ENCODE measurements around the gene ABCG1.

ABCG1 gene

DNA sequence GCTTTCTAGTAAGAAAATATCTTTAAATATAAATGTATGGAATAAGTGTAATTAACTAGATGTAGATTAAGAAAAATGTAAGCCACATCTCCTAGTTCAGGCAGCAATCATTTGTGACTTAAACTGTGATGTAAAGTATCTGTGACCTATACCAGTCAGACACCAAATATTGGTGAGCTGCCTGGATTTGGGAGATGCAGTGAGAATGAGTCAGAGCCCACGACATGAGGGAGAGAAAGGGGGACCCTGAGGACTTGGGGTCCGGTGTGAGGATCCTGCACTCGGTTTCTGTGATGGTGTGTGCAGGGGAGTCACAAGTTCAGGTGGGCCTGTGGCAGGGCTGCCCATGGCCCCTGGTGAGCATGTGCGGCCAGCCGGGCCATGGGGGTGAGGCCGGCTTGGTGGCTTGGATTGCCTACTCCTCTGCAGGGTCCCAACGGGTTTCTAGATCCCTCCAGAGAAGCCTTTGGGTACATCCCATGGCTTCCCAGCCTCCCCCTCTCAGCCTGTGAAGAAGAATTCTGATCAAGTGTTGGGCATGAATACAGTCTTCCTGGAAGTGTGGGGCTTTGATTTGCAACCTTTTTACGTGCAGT is 19.0 kb upstream of the ABCG1 start:
- no peak for DNase-seq
- Mint-ChIP-seq H3K27ac (no peak overlapping the region), H3K9me3 (no peaks in the 10 kb centered on the region), H3K4me1 (peaks cover 15 to 33% of the 10 kb centered on the region in 2 donors), H3K36me3 (peaks cover 0 to 2% of the 10 kb centered on the region in 2 donors), H3K4me3 (no peak overlapping the region), H3K27me3 (no peaks in the 10 kb centered on the region)
- ATAC-seq (replicated peaks), result no peak

DNA sequence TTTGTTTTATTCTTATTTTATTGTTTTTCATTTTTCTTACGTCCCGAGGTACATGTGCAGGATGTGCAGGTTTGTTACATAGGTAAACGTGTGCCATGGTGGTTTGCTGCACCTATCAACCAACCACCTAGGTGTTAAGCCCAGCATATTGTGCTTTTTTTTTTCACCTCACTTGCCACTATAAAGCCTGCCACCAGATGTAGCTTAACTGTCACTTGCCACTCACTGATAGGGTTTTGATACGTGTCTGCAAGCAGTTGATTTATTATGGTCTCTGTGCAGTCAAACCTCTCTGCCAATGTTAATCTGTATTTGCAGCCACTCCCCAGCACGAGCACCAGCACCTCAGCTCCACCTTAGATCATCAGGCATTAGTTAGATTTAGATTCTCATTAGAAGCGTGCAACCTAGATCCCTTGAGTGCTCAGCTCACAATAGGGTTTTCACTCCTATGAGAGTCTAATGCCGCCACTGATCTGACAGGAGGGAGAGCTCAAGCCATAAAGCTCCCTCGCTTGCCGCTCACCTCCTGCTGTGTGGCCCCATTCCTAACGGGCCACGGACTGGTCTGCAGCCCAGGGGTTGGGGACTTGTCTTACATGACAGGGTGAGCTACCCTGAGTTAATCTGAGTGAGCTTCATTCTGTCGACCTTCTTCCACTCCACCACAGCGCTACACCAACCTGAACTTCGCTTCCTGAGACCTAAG is 17.9 kb upstream of the ABCG1 start:
- Mint-ChIP-seq H3K9me3 (no peaks in the 10 kb centered on the region), H3K27me3 (no peaks in the 10 kb centered on the region), H3K27ac (no peak overlapping the region), H3K4me3 (no peak overlapping the region), H3K4me1 (peaks cover 13 to 27% of the 10 kb centered on the region in 2 donors), H3K36me3 (no peaks in the 10 kb centered on the region)
- DNase-seq (no peak), ATAC-seq (replicated peaks) (no peak)

DNA sequence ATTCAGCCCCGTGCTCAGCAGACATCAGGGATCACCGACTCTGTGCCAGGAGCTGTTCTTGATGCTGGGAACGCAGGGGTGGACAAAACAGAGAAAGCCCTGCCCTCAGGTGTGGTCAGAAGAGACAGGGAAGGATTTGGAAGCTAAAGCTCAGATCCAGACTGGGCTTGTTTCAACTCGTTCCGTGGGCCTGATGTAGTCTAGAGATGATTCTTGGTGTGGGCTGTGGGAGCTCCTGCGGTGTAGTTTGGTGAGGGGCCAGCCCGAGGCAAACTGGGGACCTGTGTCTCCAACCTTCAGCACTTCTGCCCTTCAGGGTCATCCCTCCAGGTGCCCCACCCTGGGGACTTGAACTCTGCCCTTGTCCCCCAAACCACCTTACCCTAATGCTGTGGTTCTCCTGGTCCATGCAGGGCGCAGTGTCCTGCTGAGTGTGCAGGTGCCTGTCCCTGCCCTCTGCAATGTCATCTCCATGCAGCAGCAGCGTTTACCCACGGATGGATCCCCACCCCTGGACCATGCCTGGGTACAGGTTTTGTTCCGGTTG is 17.3 kb upstream of the ABCG1 start:
- DNase-seq (no peak), ATAC-seq (replicated peaks) (no peak)
- no peak overlapping the region for H3K4me3 Mint-ChIP-seq
- peaks cover 13 to 27% of the 10 kb centered on the region in 2 donors for H3K4me1 Mint-ChIP-seq
- H3K36me3 Mint-ChIP-seq, result no peaks in the 10 kb centered on the region
- no peaks in the 10 kb centered on the region for H3K9me3 Mint-ChIP-seq
- H3K27me3 Mint-ChIP-seq, result no peaks in the 10 kb centered on the region
- H3K27ac Mint-ChIP-seq, result no peak overlapping the region

DNA sequence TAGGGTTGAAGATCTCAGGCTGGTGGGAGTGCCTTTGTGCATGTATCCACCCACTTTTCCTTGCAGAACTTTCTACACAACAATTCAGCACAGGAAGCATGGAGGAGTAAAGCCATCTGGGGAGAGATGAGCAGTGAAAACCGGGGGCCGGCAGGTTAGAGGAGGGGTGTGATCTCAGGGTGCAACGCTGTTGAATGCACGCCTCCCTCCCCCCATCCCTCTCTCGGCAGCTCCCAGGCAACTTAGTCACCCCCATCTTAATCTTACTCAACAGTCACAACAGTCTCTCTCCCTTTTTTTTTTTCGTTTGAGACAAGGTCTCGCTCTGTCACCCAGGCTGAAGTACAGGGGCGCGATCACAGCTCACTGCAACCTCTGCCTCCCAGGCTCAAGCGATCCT is 16.6 kb upstream of the ABCG1 start:
- H3K4me3 Mint-ChIP-seq, result no peak overlapping the region
- peaks cover 13 to 27% of the 10 kb centered on the region in 2 donors for H3K4me1 Mint-ChIP-seq
- no peaks in the 10 kb centered on the region for H3K27me3 Mint-ChIP-seq
- H3K9me3 Mint-ChIP-seq, result no peaks in the 10 kb centered on the region
- DNase-seq, result no peak
- no peak for ATAC-seq (replicated peaks)
- no peaks in the 10 kb centered on the region for H3K36me3 Mint-ChIP-seq
- H3K27ac Mint-ChIP-seq, result no peak overlapping the region

DNA sequence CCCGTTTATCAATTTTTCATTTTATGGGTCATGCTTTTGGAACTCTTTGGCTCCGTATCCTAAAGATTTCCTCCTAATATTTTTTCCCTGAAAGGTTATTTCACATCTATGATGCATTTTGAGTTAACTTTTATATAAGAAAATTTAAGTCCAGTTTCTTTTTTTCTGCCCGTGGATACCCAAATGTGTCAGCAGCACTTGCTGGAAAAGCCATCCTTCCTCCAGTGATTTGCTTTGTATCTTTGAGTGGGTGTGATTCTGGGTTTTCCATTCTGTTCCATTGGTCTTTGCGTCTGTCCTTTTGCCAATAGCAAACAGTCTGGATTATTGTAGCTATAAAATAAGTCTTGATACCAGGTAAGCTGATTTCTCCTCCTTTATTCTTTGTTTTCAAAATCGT is 15.6 kb upstream of the ABCG1 start:
- Mint-ChIP-seq H3K27me3 (no peaks in the 10 kb centered on the region), H3K4me1 (peaks cover 13 to 24% of the 10 kb centered on the region in 2 donors), H3K36me3 (no peaks in the 10 kb centered on the region), H3K4me3 (no peak overlapping the region), H3K27ac (no peak overlapping the region), H3K9me3 (no peaks in the 10 kb centered on the region)
- no peak for DNase-seq
- no peak for ATAC-seq (replicated peaks)

DNA sequence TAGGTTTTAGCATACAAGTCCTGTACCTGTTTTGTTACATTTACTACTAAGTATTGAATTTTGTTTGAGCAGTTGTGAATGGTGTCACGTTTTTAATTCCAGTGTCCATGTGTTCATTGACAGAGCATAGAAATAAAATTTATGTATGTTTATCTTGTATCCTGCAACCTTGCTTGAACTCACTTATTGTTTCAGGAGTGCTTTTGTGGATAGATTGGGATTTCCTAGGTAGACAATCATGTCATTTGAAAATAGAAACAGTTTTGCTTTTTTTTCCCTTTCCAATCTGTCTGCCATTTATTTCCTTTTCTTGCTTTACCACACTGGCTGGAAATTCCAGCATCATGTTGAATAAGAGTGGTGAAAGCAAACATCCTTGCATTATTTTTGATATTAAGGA is 15.0 kb upstream of the ABCG1 start:
- Mint-ChIP-seq H3K4me1 (peaks cover 7 to 18% of the 10 kb centered on the region in 2 donors), H3K27me3 (no peaks in the 10 kb centered on the region)

DNA sequence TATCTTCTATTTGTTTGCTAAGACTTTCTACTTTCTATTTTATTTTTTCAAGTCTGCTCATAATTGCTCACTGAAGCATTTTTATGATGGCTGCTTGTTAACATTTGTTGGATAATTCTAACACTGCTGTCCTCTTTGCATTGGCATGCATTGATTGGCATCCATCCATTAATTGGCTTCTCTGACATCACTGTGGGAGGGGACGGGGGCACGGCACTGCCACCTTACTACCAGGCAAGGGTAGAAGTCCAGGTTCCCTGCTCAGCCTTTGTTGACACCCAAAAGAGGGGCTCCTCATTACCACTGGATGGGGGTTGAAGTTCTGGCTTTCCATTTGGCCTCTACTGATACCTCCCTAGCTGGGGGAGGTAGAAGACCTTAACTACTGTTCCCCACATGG is 11.5 kb upstream of the ABCG1 start:
- Mint-ChIP-seq H3K4me3 (no peak overlapping the region), H3K9me3 (no peaks in the 10 kb centered on the region), H3K27me3 (no peaks in the 10 kb centered on the region), H3K36me3 (no peaks in the 10 kb centered on the region), H3K4me1 (peaks cover 0 to 9% of the 10 kb centered on the region in 2 donors), H3K27ac (no peak overlapping the region)
- ATAC-seq (replicated peaks) (no peak), DNase-seq (no peak)

More for the DNA sequence above, 15.0 kb upstream of the ABCG1 start:
- DNase-seq (no peak), ATAC-seq (replicated peaks) (no peak)
- Mint-ChIP-seq H3K36me3 (no peaks in the 10 kb centered on the region), H3K9me3 (no peaks in the 10 kb centered on the region), H3K27ac (no peak overlapping the region), H3K4me3 (no peak overlapping the region)

DNA sequence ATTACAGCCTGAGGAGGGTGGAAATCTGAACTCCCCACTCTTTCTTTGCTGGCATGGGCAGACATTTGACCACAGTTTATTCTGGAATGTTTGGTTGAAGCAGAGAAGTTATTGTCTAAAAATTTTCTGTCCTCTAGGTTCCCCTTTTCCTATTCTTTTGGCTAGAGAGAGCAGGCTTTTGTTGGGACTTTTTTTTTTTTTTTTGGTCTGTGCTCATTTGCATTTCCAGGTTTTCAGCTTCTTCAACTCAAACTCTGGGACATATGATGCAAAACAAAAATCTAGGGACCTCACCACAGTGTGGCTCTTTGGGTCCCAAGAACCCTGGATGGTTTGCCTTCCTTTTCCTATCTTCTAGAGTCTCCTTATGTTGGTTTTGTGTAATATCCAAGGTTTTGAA is 10.9 kb upstream of the ABCG1 start:
- DNase-seq (no peak), ATAC-seq (replicated peaks) (no peak)
- H3K27ac Mint-ChIP-seq, result no peak overlapping the region
- H3K4me3 Mint-ChIP-seq, result no peak overlapping the region
- H3K36me3 Mint-ChIP-seq, result no peaks in the 10 kb centered on the region
- H3K4me1 Mint-ChIP-seq, result peaks cover 0 to 6% of the 10 kb centered on the region in 2 donors
- H3K27me3 Mint-ChIP-seq, result no peaks in the 10 kb centered on the region
- no peaks in the 10 kb centered on the region for H3K9me3 Mint-ChIP-seq

DNA sequence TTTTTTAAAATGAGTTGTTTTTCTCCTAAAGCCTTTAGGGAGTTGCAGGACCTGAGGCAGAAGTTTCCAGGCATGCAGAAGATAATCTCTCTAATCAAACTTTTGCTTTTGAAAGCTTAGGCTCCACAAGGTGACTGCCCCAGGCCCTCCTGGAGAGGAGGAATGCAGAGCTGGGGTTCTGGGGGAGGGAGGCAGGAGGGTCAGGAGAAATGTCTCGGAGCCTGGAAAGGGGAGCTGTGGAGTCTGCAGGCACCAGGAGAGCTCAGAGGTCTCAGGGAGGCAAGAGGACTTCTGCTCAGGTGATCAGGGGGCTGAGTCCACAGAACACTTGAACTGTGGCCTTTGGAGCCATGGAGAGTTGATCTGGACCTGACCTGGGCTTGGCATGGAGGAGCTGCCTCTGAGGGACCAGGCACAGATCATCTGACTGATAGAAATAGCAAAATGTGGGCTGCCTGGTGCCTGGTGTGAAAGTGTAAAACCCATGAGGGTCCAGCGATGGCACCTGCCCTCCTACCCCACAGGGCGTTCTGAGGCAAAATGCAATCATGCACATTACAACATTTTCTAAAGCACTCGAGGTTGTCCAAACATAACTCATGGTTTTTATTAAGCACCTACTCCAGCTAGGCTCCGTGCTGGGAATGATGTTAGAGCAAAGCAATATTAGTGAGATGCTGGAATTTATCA is 10.0 kb upstream of the ABCG1 start:
- H3K36me3 Mint-ChIP-seq, result no peaks in the 10 kb centered on the region
- no peak for ATAC-seq (replicated peaks)
- no peaks in the 10 kb centered on the region for H3K9me3 Mint-ChIP-seq
- H3K4me3 Mint-ChIP-seq, result no peak overlapping the region
- peaks cover 0 to 6% of the 10 kb centered on the region in 2 donors for H3K4me1 Mint-ChIP-seq
- DNase-seq, result no peak
- no peaks in the 10 kb centered on the region for H3K27me3 Mint-ChIP-seq
- no peak overlapping the region for H3K27ac Mint-ChIP-seq

DNA sequence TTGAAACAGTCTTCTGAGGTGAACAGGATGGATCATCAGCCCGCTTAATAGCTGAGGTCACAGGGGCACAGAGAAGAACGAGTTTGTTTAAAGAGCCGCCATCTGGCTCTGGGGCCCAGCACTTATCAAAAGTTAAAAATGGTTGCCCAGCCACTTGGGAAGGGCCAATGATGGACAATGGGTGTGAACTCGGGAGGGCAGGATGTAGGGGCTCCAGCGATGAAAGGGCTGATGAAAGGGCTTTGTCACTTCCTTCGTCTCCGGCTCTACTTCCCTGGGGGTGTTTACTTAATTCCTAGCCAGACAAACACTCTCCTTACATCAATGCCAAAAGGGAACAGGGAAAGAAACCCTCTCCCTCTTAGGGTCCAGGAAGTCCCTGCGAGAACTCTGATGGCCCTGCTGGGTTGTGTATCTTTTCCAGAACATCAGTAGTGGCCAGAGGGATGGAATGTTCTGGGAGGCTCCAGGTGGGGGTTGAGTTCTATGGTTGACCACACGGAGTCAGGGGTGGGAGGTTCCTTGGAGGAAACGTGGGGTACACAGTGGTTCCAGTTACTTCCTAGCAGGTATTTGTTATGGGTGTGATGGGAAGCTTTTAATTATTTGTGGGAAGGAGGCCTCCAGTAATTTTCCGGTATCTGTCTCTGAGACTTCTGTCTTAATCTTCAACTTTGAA is 9.0 kb upstream of the ABCG1 start:
- ATAC-seq (replicated peaks), result no peak
- H3K4me1 Mint-ChIP-seq, result peaks cover 2 to 6% of the 10 kb centered on the region in 2 donors
- no peaks in the 10 kb centered on the region for H3K9me3 Mint-ChIP-seq
- no peak for DNase-seq
- H3K27me3 Mint-ChIP-seq, result no peaks in the 10 kb centered on the region
- no peaks in the 10 kb centered on the region for H3K36me3 Mint-ChIP-seq
- no peak overlapping the region for H3K4me3 Mint-ChIP-seq
- H3K27ac Mint-ChIP-seq, result no peak overlapping the region

DNA sequence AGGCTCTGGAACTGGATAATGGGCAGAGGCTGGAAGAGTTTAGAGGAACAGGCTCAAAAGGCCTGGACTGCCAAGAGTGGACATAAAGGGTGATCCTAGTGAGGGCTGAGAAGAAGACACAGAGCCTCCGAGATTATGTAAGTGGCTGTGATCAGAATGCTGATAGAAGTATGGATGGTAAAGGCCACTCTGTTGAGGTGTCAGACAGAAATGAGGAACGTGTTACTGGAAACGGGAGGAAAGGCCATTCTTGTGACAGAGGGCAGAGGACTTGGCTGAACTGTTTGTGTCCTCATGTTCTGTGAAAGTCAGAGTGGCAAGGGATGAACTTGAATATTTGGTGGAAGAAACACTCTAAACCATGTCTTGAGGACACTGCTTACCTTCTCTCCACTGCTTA is 6.7 kb upstream of the ABCG1 start:
- Mint-ChIP-seq H3K27me3 (no peaks in the 10 kb centered on the region), H3K4me1 (peaks cover 2 to 6% of the 10 kb centered on the region in 2 donors), H3K4me3 (no peak overlapping the region), H3K9me3 (peaks cover 5% of the 10 kb centered on the region in 2 donors), H3K36me3 (peaks cover 2 to 4% of the 10 kb centered on the region in 2 donors), H3K27ac (no peak overlapping the region)
- ATAC-seq (replicated peaks), result no peak
- DNase-seq, result no peak

DNA sequence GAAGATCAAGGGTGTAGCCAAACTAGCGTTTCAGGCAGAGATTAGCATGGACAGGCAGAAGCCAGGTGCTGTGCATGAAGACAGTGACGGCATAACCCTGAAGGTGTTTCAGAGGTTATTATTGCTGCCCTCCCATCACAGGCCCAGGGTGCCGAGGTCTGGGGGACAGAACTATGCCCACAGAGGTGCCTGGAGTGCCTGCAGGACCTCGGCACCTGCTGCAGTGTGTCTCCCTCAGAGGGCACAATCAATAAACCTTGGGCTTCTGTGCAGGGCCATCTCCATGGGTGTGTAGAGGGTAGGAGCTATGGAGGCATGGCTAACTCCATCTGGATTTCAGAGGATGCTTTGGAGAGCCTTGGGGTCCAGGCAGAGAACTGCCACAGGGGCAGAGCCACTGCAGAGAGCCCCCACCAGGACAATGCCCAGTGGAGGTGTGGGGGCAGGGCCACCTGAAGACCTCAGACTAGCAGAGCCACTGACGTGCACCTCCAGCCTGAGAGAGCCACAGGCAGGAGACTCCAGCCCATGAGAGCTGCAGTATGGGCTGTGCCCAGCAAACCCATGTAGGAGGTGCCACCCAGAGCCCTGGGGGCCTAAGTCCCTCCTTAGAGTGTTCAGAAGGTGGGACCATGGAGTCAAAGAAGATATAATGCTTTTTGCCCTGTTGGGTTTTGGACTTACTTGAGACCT is 5.7 kb upstream of the ABCG1 start:
- no peak overlapping the region for H3K4me3 Mint-ChIP-seq
- H3K4me1 Mint-ChIP-seq, result peaks cover 4 to 6% of the 10 kb centered on the region in 2 donors
- ATAC-seq (replicated peaks), result no peak
- H3K9me3 Mint-ChIP-seq, result peaks cover 5% of the 10 kb centered on the region in 2 donors
- no peak for DNase-seq
- H3K27me3 Mint-ChIP-seq, result no peaks in the 10 kb centered on the region
- peaks cover 4 to 6% of the 10 kb centered on the region in 2 donors for H3K36me3 Mint-ChIP-seq
- H3K27ac Mint-ChIP-seq, result no peak overlapping the region

DNA sequence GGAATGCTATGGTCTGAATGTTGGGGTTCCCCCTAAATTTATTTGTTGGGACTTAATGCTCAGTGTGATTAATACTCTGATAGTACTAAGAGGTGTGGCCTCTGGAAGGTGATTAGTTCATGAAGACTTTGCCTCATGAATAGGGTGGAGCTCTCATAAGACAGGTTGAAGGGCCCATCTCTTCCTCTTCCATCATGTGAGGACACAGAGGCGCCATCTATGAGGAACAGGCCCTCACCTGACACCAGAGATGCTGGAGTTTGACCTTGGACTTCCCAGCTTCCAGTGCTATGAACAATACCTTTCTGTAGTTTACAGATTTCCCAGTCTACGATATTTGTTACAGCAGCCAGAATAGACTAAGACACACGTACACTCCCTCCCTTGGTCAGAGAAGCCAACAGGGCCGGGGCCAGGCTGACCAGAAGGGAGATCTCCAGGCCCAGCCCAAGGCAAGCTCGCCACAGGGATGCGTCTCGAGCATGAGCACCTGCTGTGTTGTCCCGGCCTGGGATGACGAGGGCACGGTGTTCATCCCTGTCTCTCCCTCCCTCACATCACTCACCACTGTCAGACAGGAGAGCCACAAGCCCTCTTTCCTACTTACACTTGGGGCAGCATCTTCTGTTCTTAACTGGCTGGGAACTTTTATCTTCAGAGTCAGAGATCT is 4.7 kb upstream of the ABCG1 start:
- no peak overlapping the region for H3K27ac Mint-ChIP-seq
- peaks cover 4 to 6% of the 10 kb centered on the region in 2 donors for H3K36me3 Mint-ChIP-seq
- peaks cover 5% of the 10 kb centered on the region in 2 donors for H3K9me3 Mint-ChIP-seq
- DNase-seq (no peak), ATAC-seq (replicated peaks) (no peak)
- peaks cover 4 to 6% of the 10 kb centered on the region in 2 donors for H3K4me1 Mint-ChIP-seq
- H3K27me3 Mint-ChIP-seq, result no peaks in the 10 kb centered on the region
- H3K4me3 Mint-ChIP-seq, result no peak overlapping the region
